ENCODE results near the gene ELMO1.
"Not testable (repeated sequence)": the region's sequence is repeated elsewhere in the genome, so short reads cannot be mapped to it uniquely, and the experiment has no call there.

The ELMO1 gene

DNA sequence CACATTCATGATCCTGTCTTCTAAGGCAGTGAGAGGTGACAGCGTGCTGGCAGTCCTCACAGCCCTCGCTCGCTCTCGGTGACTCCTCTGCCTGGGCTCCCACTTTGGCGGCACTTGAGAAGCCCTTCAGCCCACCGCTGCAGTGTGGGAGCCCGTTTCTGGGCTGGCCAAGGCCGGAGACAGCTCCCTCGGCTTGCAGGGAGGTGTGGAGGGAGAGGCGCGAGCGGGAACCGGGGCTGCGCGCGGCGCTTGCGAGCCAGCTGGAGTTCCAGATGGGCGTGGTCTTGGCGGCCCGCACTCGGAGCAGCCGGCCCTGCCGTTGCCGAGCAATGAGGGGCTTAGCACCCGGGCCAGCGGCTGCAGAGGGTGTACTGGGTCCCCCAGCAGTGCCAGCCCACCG lies 475.1 kb downstream of the ELMO1 start:
- not testable (repeated sequence) for H3K27me3 ChIP-seq (ENCODE audit: control insufficient read depth in 2 of 2, insufficient read depth in 2 of 2, low read length in 2 of 2); H3K36me3 ChIP-seq (ENCODE audit: control insufficient read depth in 2 of 2, insufficient read depth in 2 of 2, low read length in 2 of 2); H3K9ac ChIP-seq (ENCODE audit: low read depth in 1 of 2, low read length in 2 of 2); H3K27ac ChIP-seq (ENCODE audit: low read depth in 2 of 2, low read length in 2 of 2); H3K4me1 ChIP-seq (ENCODE audit: control insufficient read depth in 2 of 2, insufficient read depth in 2 of 2, low read length in 2 of 2); H3K4me3 ChIP-seq (ENCODE audit: low read length in 2 of 2); H3K9me3 ChIP-seq (ENCODE audit: control insufficient read depth in 2 of 2, low read length in 2 of 2)

DNA sequence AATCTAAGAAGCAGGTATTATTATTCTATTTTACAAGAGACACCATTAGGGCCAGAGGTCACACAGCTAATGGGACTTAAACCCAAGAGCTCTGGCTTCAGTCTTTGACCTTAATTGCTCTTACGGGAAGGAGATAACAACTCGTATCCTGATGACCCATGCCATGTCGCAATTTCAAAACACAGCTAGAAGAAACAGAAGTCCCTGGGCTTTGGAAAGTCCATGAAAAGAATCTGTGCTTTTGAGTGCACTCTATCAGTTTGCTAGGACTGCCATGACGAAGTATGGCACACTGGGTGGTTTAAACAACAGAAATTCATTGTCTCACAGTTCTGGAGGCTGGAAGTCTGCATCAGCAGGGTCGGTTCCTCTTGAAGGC lies 476.5 kb downstream of the ELMO1 start:
- Histone ChIP-seq H3K27ac (ENCODE audit: low read depth in 2 of 2, low read length in 2 of 2) (no peak overlapping the region), H3K9ac (ENCODE audit: low read depth in 1 of 2, low read length in 2 of 2) (no peak overlapping the region), H3K4me1 (ENCODE audit: control insufficient read depth in 2 of 2, insufficient read depth in 2 of 2, low read length in 2 of 2) (peaks cover 0 to 3% of the 10 kb centered on the region in 2 donors), H3K36me3 (ENCODE audit: control insufficient read depth in 2 of 2, insufficient read depth in 2 of 2, low read length in 2 of 2) (no peaks in the 10 kb centered on the region), H3K4me3 (ENCODE audit: low read length in 2 of 2) (no peak overlapping the region), H3K9me3 (ENCODE audit: control insufficient read depth in 2 of 2, low read length in 2 of 2) (no peaks in the 10 kb centered on the region), H3K27me3 (ENCODE audit: control insufficient read depth in 2 of 2, insufficient read depth in 2 of 2, low read length in 2 of 2) (no peaks in the 10 kb centered on the region)

DNA sequence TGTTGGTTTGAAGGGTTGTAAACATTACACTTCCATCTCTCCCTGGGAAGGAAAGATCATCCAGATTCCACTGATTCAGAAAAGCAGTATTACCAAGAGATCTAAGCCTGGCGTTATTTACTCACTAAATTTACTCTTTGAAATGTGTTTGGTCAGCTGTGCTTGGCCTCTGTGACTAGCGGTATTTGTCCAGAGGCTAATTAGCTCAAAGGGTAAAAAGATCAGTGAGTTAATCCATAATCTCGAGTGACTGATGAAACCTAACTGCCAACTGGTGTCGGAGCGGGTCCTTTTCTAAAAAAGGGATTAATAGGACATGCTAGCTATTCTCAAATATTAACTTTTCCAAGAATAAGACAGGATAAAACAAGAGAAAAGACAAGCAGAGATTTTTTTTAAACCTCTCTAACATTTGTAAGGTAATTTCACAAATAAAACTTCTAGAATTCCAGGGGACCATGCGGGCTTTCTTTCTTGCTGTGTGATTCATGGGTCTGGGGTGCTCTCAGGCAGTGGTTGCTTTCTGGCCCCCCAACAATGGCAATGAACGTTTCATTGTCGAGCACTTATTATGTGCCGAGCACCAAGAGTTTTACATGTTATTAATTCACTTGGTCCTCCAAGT lies 477.0 kb downstream of the ELMO1 start:
- Histone ChIP-seq H3K9me3 (ENCODE audit: control insufficient read depth in 2 of 2, low read length in 2 of 2) (no peaks in the 10 kb centered on the region), H3K4me3 (ENCODE audit: low read length in 2 of 2) (no peak overlapping the region), H3K27ac (ENCODE audit: low read depth in 2 of 2, low read length in 2 of 2) (no peak overlapping the region), H3K36me3 (ENCODE audit: control insufficient read depth in 2 of 2, insufficient read depth in 2 of 2, low read length in 2 of 2) (no peaks in the 10 kb centered on the region), H3K4me1 (ENCODE audit: control insufficient read depth in 2 of 2, insufficient read depth in 2 of 2, low read length in 2 of 2) (peaks cover 0 to 3% of the 10 kb centered on the region in 2 donors), H3K27me3 (ENCODE audit: control insufficient read depth in 2 of 2, insufficient read depth in 2 of 2, low read length in 2 of 2) (no peaks in the 10 kb centered on the region), H3K9ac (ENCODE audit: low read depth in 1 of 2, low read length in 2 of 2) (no peak overlapping the region)

DNA sequence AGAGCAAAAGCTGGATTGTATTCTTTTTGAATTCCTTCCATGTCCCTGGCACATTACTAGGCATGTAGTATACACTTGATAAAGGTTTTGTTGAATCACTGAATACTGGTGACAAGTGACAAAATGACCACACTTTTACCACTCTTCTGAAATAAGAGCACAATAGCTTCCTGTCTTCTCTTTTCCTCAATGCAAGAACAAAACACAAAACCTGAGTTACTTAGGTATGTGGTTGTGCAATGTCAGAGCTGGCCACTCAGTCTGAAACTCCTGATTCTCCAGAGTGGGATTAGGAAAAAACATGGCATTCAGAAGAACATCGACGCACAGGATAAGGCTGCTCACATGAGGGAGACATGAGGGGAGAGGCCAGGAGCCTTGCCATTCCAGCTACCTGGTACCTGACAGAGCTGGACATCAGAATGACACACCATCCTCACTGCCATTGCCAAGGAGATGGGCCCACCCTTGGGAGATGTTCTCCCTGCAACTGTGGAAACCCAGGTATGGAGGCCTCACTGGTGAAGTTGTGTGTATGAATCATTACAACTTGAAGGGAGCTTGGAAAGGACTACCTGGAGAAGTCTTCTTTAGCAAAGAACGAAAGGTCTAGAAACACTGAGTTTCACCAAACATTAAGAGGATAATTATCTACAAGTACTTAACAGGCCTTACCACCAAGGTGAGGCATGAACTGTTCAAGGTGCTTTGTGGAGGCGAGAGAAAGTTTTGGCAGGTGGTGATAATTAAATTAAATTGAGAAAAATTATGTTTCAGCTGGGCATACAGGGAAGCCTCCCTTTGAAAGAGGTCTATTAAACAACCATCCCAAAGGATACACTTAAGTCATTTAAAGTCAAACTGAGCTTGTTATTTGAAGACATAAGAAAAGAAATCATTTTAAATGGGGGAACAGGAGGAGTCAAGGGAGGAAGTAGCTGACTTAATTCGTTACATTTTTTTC lies 477.8 kb downstream of the ELMO1 start:
- Histone ChIP-seq H3K36me3 (ENCODE audit: control insufficient read depth in 2 of 2, insufficient read depth in 2 of 2, low read length in 2 of 2) (no peaks in the 10 kb centered on the region), H3K9ac (ENCODE audit: low read depth in 1 of 2, low read length in 2 of 2) (no peak overlapping the region), H3K27me3 (ENCODE audit: control insufficient read depth in 2 of 2, insufficient read depth in 2 of 2, low read length in 2 of 2) (no peaks in the 10 kb centered on the region), H3K9me3 (ENCODE audit: control insufficient read depth in 2 of 2, low read length in 2 of 2) (no peaks in the 10 kb centered on the region), H3K4me3 (ENCODE audit: low read length in 2 of 2) (no peak overlapping the region), H3K27ac (ENCODE audit: low read depth in 2 of 2, low read length in 2 of 2) (no peak overlapping the region), H3K4me1 (ENCODE audit: control insufficient read depth in 2 of 2, insufficient read depth in 2 of 2, low read length in 2 of 2) (peaks cover 3% of the 10 kb centered on the region in 2 donors)

DNA sequence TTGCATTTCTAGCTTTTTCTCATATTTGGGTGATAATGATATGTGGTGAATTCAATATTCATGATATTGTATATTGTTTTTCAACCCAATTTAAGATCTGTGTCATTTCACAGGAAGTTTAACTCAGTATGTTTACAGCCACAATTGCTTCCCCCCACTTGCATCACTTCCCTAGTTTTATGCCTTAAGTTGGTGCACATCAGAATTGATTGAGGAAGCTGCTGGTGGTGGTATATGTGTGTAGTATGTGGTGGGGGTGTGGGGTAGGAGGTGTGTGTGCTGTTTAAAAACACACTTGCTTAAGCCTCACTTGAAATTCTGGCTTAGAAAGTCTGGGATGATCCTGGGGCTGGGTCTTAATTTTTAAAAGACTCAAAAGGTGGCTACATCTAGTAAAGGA lies 479.3 kb downstream of the ELMO1 start:
- H3K9me3 ChIP-seq (ENCODE audit: control insufficient read depth in 2 of 2, low read length in 2 of 2): no peaks in the 10 kb centered on the region
- peaks cover 3% of the 10 kb centered on the region in 2 donors for H3K4me1 ChIP-seq (ENCODE audit: control insufficient read depth in 2 of 2, insufficient read depth in 2 of 2, low read length in 2 of 2)

DNA sequence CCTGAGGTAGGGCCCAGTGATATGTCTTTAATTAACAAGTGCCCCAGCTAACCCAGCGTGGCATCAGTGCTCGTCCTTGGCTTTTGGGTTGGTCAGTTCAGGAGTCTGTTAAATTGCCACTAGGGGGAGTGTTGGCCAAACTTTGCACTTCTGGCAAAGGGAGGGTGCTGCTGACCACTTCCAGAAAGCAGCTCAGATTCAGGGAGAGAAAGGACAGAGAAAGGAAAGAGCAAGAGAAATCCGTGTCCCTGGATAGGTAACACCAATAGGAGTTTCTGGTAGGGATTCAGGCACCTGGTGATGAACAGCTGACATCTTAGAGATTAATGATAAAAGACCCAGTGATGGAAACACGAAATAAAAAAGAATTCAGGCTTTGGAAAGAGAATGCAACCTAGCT lies 481.3 kb downstream of the ELMO1 start:
- Histone ChIP-seq H3K36me3 (ENCODE audit: control insufficient read depth in 2 of 2, insufficient read depth in 2 of 2, low read length in 2 of 2) (no peaks in the 10 kb centered on the region), H3K27me3 (ENCODE audit: control insufficient read depth in 2 of 2, insufficient read depth in 2 of 2, low read length in 2 of 2) (no peaks in the 10 kb centered on the region), H3K4me1 (ENCODE audit: control insufficient read depth in 2 of 2, insufficient read depth in 2 of 2, low read length in 2 of 2) (peaks cover 3% of the 10 kb centered on the region in 2 donors), H3K9me3 (ENCODE audit: control insufficient read depth in 2 of 2, low read length in 2 of 2) (no peaks in the 10 kb centered on the region), H3K9ac (ENCODE audit: low read depth in 1 of 2, low read length in 2 of 2) (no peak overlapping the region), H3K4me3 (ENCODE audit: low read length in 2 of 2) (no peak overlapping the region), H3K27ac (ENCODE audit: low read depth in 2 of 2, low read length in 2 of 2) (no peak overlapping the region)

More for the DNA sequence above, 479.3 kb downstream of the ELMO1 start:
- H3K27ac ChIP-seq (ENCODE audit: low read depth in 2 of 2, low read length in 2 of 2): no peak overlapping the region
- no peak overlapping the region for H3K9ac ChIP-seq (ENCODE audit: low read depth in 1 of 2, low read length in 2 of 2)
- H3K36me3 ChIP-seq (ENCODE audit: control insufficient read depth in 2 of 2, insufficient read depth in 2 of 2, low read length in 2 of 2): no peaks in the 10 kb centered on the region
- no peak overlapping the region for H3K4me3 ChIP-seq (ENCODE audit: low read length in 2 of 2)
- no peaks in the 10 kb centered on the region for H3K27me3 ChIP-seq (ENCODE audit: control insufficient read depth in 2 of 2, insufficient read depth in 2 of 2, low read length in 2 of 2)

DNA sequence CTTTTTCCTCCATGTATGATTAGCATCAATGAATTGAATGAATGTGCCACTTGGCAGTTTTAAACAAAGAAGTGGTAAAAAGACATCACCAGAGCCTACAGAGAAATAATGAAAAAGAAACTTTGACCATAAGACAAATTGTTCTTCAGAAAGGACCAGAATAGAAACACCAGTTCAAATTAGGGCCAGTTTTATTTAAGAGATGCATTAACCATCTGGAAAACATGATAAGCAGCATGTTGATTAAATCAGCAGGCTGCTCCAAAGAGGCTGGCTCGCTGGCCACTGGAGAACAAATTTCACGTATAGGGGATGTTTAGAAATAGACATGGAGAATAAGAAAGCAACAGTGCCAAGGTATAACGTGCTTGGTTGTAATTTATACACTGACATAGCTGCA lies 482.0 kb downstream of the ELMO1 start:
- H3K9me3 ChIP-seq (ENCODE audit: control insufficient read depth in 2 of 2, low read length in 2 of 2): no peaks in the 10 kb centered on the region
- H3K4me3 ChIP-seq (ENCODE audit: low read length in 2 of 2): no peak overlapping the region
- no peaks in the 10 kb centered on the region for H3K36me3 ChIP-seq (ENCODE audit: control insufficient read depth in 2 of 2, insufficient read depth in 2 of 2, low read length in 2 of 2)
- H3K4me1 ChIP-seq (ENCODE audit: control insufficient read depth in 2 of 2, insufficient read depth in 2 of 2, low read length in 2 of 2): peaks cover 0 to 3% of the 10 kb centered on the region in 2 donors
- no peak overlapping the region for H3K27ac ChIP-seq (ENCODE audit: low read depth in 2 of 2, low read length in 2 of 2)
- H3K27me3 ChIP-seq (ENCODE audit: control insufficient read depth in 2 of 2, insufficient read depth in 2 of 2, low read length in 2 of 2): no peaks in the 10 kb centered on the region
- no peak overlapping the region for H3K9ac ChIP-seq (ENCODE audit: low read depth in 1 of 2, low read length in 2 of 2)

DNA sequence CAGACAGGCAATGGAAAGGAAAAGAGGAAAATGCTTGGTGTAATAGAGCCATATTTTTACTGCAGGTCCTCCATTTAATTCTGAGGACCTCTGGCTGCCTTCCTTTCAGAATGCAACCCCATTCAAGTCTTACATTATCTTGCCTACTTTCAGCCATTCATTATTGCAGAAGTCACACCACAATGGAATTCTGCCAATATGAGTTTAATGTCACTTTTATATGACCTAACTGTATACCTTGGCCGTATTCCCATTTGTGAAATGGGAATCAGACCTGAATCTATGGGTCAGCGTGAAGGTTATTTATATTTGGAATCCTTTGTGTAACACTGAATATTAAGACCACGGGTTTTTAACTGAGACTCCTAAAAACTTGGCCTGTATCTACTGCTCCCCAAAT lies 482.6 kb downstream of the ELMO1 start:
- no peak overlapping the region for H3K4me3 ChIP-seq (ENCODE audit: low read length in 2 of 2)
- H3K27ac ChIP-seq (ENCODE audit: low read depth in 2 of 2, low read length in 2 of 2): no peak overlapping the region
- no peaks in the 10 kb centered on the region for H3K27me3 ChIP-seq (ENCODE audit: control insufficient read depth in 2 of 2, insufficient read depth in 2 of 2, low read length in 2 of 2)
- no peaks in the 10 kb centered on the region for H3K36me3 ChIP-seq (ENCODE audit: control insufficient read depth in 2 of 2, insufficient read depth in 2 of 2, low read length in 2 of 2)
- H3K9ac ChIP-seq (ENCODE audit: low read depth in 1 of 2, low read length in 2 of 2): no peak overlapping the region
- peaks cover 0 to 3% of the 10 kb centered on the region in 2 donors for H3K4me1 ChIP-seq (ENCODE audit: control insufficient read depth in 2 of 2, insufficient read depth in 2 of 2, low read length in 2 of 2)
- no peaks in the 10 kb centered on the region for H3K9me3 ChIP-seq (ENCODE audit: control insufficient read depth in 2 of 2, low read length in 2 of 2)

DNA sequence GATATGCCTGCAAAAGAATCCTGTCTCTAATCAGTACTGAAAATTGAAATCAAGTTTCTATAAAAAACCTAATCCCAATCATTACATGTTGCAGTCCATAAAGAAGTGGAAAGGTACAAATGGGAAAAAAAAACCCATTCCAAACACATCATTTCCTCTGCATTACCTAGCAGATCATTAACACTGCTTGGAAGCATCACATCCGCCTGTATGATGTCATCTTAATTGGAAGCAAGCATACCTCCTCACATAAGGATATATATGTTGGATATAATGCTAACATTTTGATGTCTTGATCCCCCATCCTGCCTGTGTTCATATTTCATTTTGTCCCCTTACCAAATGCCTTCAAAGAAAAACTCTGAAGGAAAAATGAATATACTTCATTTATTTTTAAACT lies 483.0 kb downstream of the ELMO1 start:
- Histone ChIP-seq H3K9me3 (ENCODE audit: control insufficient read depth in 2 of 2, low read length in 2 of 2) (no peaks in the 10 kb centered on the region), H3K27ac (ENCODE audit: low read depth in 2 of 2, low read length in 2 of 2) (no peak overlapping the region), H3K27me3 (ENCODE audit: control insufficient read depth in 2 of 2, insufficient read depth in 2 of 2, low read length in 2 of 2) (no peaks in the 10 kb centered on the region), H3K36me3 (ENCODE audit: control insufficient read depth in 2 of 2, insufficient read depth in 2 of 2, low read length in 2 of 2) (no peaks in the 10 kb centered on the region), H3K4me1 (ENCODE audit: control insufficient read depth in 2 of 2, insufficient read depth in 2 of 2, low read length in 2 of 2) (peaks cover 0 to 3% of the 10 kb centered on the region in 2 donors), H3K4me3 (ENCODE audit: low read length in 2 of 2) (no peak overlapping the region), H3K9ac (ENCODE audit: low read depth in 1 of 2, low read length in 2 of 2) (no peak overlapping the region)

DNA sequence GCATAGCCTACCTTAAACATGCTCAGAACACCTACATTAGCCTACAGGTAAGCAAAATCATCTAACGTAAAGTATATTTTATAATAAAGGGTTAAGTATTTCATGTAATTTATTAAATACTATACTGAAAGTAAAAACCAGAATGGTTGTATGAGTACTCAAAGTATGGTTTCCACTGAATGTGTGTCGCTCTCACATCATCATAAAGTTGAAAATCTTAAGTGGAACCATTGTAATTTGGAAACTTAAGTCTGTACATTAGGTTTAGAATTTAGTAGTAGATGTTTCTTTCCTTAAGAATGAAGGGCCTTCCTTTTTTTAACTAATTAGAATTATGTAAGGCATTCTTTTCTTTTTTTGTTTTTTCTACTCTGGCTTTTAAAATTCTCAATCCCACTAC lies 484.4 kb downstream of the ELMO1 start:
- Histone ChIP-seq H3K9ac (ENCODE audit: low read depth in 1 of 2, low read length in 2 of 2) (no peak overlapping the region), H3K27me3 (ENCODE audit: control insufficient read depth in 2 of 2, insufficient read depth in 2 of 2, low read length in 2 of 2) (no peaks in the 10 kb centered on the region), H3K27ac (ENCODE audit: low read depth in 2 of 2, low read length in 2 of 2) (no peak overlapping the region), H3K36me3 (ENCODE audit: control insufficient read depth in 2 of 2, insufficient read depth in 2 of 2, low read length in 2 of 2) (no peaks in the 10 kb centered on the region), H3K4me1 (ENCODE audit: control insufficient read depth in 2 of 2, insufficient read depth in 2 of 2, low read length in 2 of 2) (peaks cover 0 to 3% of the 10 kb centered on the region in 2 donors), H3K4me3 (ENCODE audit: low read length in 2 of 2) (no peak overlapping the region), H3K9me3 (ENCODE audit: control insufficient read depth in 2 of 2, low read length in 2 of 2) (no peaks in the 10 kb centered on the region)

Measured in mucosa of rectum (tissue), 2 donors.